Measurements from ENCODE around the gene MAP4K3. TPM values are rescaled to one million over a fixed set of nuclear protein-coding genes. Genes with fewer than 3 reads are reported as not detected.

The MAP4K3 gene
- total and polyA plus RNA-seq, 2 of the 8 experiments (the other 6 are each of a cell fraction or from before 2014, with no cell fraction given): 11.4 to 63.0 TPM

GRCh38 chr2:39225567-39225966 is 211.5 kb downstream of the MAP4K3 start:
- Histone ChIP-seq H2BK120ac (replicated peaks; ENCODE audit: low read depth, low read length) (no peak overlapping the region), H3K79me2 (ENCODE audit: control insufficient read depth in 1 of 2, insufficient read depth in 2 of 2, low read length in 2 of 2) (no peaks in the 10 kb centered on the region), H3K4me2 (ENCODE audit: insufficient read depth in 1 of 2, low read depth in 2 of 2, low read length in 2 of 2) (no peak overlapping the region), H4K20me1 (replicated peaks in 1 of 2; ENCODE audit: control insufficient read depth in 1 of 2, insufficient read depth in 2 of 2, low read length in 2 of 2) (no peaks in the 10 kb centered on the region), H3K9ac (replicated peaks in 1 of 4; ENCODE audit: extremely low read depth in 1 of 4, low read depth in 3 of 4, low read length in 3 of 4) (no peak overlapping the region), H3K4me1 (replicated peaks in 1 of 4; ENCODE audit: control insufficient read depth in 3 of 4, insufficient read depth in 4 of 4, low read length in 3 of 4) (peaks cover 0 to 5% (median 3%) of the 10 kb centered on the region in 4 experiments; a peak in 4 of 7 replicates), H3K4ac (replicated peaks; ENCODE audit: insufficient read length, low read depth, low read length) (no peak overlapping the region), H3K18ac (ENCODE audit: extremely low read depth, low read length) (no peak overlapping the region), H3K36me3 (ENCODE audit: control insufficient read depth in 2 of 4, insufficient read depth in 4 of 4, low read length in 3 of 4) (no peaks in the 10 kb centered on the region), H4K8ac (ENCODE audit: extremely low read depth, insufficient read depth, low read length) (no peak overlapping the region), H3K79me1 (ENCODE audit: low read depth, low read length) (no peaks in the 10 kb centered on the region), H2BK20ac (ENCODE audit: low read length) (no peak overlapping the region), H4K91ac (replicated peaks; ENCODE audit: insufficient read length, low read length) (no peak overlapping the region), H2BK15ac (ENCODE audit: low read length) (no peak overlapping the region), H3K27ac (ENCODE audit: low read depth, low read length) (no peak overlapping the region), H4K5ac (ENCODE audit: insufficient read length, low read depth, low read length) (no peak overlapping the region), H3K14ac (ENCODE audit: insufficient read length) (no peak overlapping the region), H2BK12ac (ENCODE audit: low read depth, low read length) (no peak overlapping the region), H2AFZ (ENCODE audit: low read length) (no peak overlapping the region), H3K56ac (replicated peaks; ENCODE audit: insufficient read length, low read depth, low read length) (no peak overlapping the region), H3K23ac (ENCODE audit: insufficient read length) (no peak overlapping the region), H3K9me3 (ENCODE audit: insufficient read depth in 2 of 2, low read depth in 1 of 2, low read length in 1 of 2) (no peaks in the 10 kb centered on the region), H3K27me3 (replicated peaks in 1 of 4; ENCODE audit: control insufficient read depth in 3 of 4, extremely low read depth in 1 of 4, insufficient read depth in 3 of 4, low read length in 3 of 4) (no peaks in the 10 kb centered on the region), H2BK5ac (ENCODE audit: low read depth, low read length) (no peak overlapping the region), H3K4me3 (ENCODE audit: extremely low read depth in 1 of 4, insufficient read depth in 2 of 4, low read depth in 3 of 4, low read length in 4 of 4) (no peak overlapping the region), H2AK5ac (ENCODE audit: low read depth, low read length) (no peak overlapping the region), H3K23me2 (ENCODE audit: low read depth, low read length) (no peaks in the 10 kb centered on the region)
- DNase-seq (ENCODE audit: low read depth in 1 of 2, low spot score in 2 of 2) (no peak), FAIRE-seq (no peak)
- POLR2A ChIA-PET (ENCODE audit: partially characterized antibody): no interaction called here
- no peak for TF ChIP-seq TAF1 (IDR thresholded peaks at IDR 0.05; ENCODE audit: low read depth, low read length)
- TF ChIP-seq ZNF274 (IDR thresholded peaks at IDR 0.05; ENCODE audit: borderline replicate concordance, extremely low read depth, low read length): no peak
- no peak for TF ChIP-seq POLR2AphosphoS5 (IDR thresholded peaks at IDR 0.05; ENCODE audit: low read depth, low read length)
- no peak for TF ChIP-seq RBBP5 (IDR thresholded peaks at IDR 0.05; ENCODE audit: borderline replicate concordance, low read depth, low read length)
- no peak for TF ChIP-seq E2F6 (IDR thresholded peaks at IDR 0.05)
- TF ChIP-seq CHD1 (IDR thresholded peaks at IDR 0.05; ENCODE audit: low read depth, low read length): no peak
- no peak for TF ChIP-seq TAF7 (optimal IDR thresholded peaks at IDR 0.05; ENCODE audit: borderline replicate concordance, low read depth, low read length)
- no peak for TF ChIP-seq FOSL1 (IDR thresholded peaks at IDR 0.05; ENCODE audit: insufficient read depth, low read depth, low read length)
- no peak for TF ChIP-seq EGR1 (IDR thresholded peaks at IDR 0.05; ENCODE audit: borderline replicate concordance, low read depth, low read length)
- WGBS, 2 experiments (ENCODE audit: extremely low coverage in 1 of 2, insufficient coverage in 1 of 2, insufficient read length in 1 of 2, insufficient replicate concordance in 2 of 2, low coverage in 1 of 2, low lambda C conversion rate in 2 of 2, missing lambda C conversion rate in 1 of 2): 94% methylated on average over 1 of the region's 1 CpG; no CpG with 5 or more reads in 1 of the 2 experiments
- CTCF ChIA-PET (ENCODE audit: partially characterized antibody): interaction anchor here (1.1 to 9.1 kb wide), 4 partner anchors 10 to 165 kb away, joined by 3 to 196 read pairs (median 20); no protein-coding TSS in a partner anchor
